Measurements from ENCODE around the gene ARMC6.

GRCh38 chr19:19095691-19096090, 62.3 kb downstream of the ARMC6 start:
- TF ChIP-seq CTCF (IDR thresholded peaks at IDR 0.05; ENCODE audit: poor library complexity, severe bottlenecking) (no peak), EP300 (conservative IDR thresholded peaks at IDR 0.05; ENCODE audit: poor library complexity, severe bottlenecking) (no peak), POLR2AphosphoS5 (IDR thresholded peaks at IDR 0.05) (no peak), EZH2 (IDR thresholded peaks at IDR 0.05; ENCODE audit: borderline replicate concordance, insufficient read depth, low read length, poor library complexity, severe bottlenecking) (no peak), TAF1 (IDR thresholded peaks at IDR 0.05; ENCODE audit: low read depth) (no peak), RAD21 (conservative IDR thresholded peaks at IDR 0.05) (no peak)
